GM12873 (cell line): ENCODE results near the gene TRPM3.

Experiments
- CTCF ChIP-seq: IDR thresholded peaks from 2 replicates; pipeline ENCODE4 v1.5.1; 2012; ENCODE audit warnings: low read depth, mild to moderate bottlenecking, moderate library complexity, low read length, control low read depth; ENCODE audit not compliant: insufficient read depth; ENCODE audit errors: missing control alignments

TRPM3 gene

GRCh38 chr9:71042448-71042990 is 78.9 kb downstream of the TRPM3 start:
- no peak for TF ChIP-seq CTCF

GRCh38 chr9:71037521-71037920 is 83.9 kb downstream of the TRPM3 start:
- no peak for TF ChIP-seq CTCF

- TF ChIP-seq CTCF = no peak
Observed at GRCh38 chr9:71036501-71036900, 84.9 kb downstream of the TRPM3 start.

GRCh38 chr9:71032779-71033178 is 88.6 kb downstream of the TRPM3 start:
- TF ChIP-seq CTCF = no peak

- TF ChIP-seq CTCF = no peak
Observed at GRCh38 chr9:71025728-71026127, 95.7 kb downstream of the TRPM3 start.

GRCh38 chr9:71025201-71025600 is 96.2 kb downstream of the TRPM3 start:
- TF ChIP-seq CTCF = no peak

GRCh38 chr9:71010258-71010657 is 111.2 kb downstream of the TRPM3 start:
- no peak for TF ChIP-seq CTCF
